Measurements from ENCODE around the gene SETDB2. TPM values are rescaled to one million over a fixed set of nuclear protein-coding genes. Genes with fewer than 3 reads are reported as not detected.

Gene SETDB2
- total and polyA plus RNA-seq, 5 experiments from 2014 or later, result 13.3 to 31.6 (median 14.7) TPM

DNA sequence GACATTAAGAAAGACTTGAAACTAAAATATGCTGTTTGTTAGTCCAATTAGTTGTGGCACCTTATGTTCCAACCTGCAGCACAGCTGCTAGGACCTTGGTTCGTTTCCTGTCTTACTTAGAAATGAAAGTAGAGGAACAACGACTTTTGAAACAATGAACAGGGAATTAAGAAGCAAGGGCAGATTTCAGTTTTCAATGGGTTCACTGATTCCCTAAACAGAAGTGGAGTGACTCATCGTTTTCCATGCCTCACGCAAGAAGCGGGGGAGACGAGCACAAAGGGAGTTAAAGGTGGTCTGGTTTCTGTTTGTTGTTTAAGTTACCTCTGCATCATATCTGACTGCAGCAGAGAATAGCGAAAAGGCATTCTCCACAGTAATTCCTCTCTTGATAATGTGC is 96.5 kb downstream of the SETDB2 start:
- DNase-seq (peak in 3 of 10 donors; percentile 12 to 26 (median 25)), ATAC-seq (peak; percentile 53 to 55)
- Mint-ChIP-seq H3K9me3 (no peaks in the 10 kb centered on the region), H3K4me3 (peak overlapping the region; percentile 76 to 92 (median 82)), H3K36me3 (peaks cover 0 to 56% (median 17%) of the 10 kb centered on the region in 3 donors), H3K27me3 (no peaks in the 10 kb centered on the region), H3K27ac (peak overlapping the region; percentile 75 to 99 (median 94)), H3K4me1 (peaks cover 11 to 28% (median 22%) of the 10 kb centered on the region in 4 donors)
- POLR2A ChIA-PET, result interaction anchor here (1.1 to 1.7 kb wide), 5 partner anchors 12 to 97 kb away, joined by 3 to 10 read pairs (median 5); partner anchors contain the start of genes CAB39L, PHF11, RCBTB1 and SETDB2

DNA sequence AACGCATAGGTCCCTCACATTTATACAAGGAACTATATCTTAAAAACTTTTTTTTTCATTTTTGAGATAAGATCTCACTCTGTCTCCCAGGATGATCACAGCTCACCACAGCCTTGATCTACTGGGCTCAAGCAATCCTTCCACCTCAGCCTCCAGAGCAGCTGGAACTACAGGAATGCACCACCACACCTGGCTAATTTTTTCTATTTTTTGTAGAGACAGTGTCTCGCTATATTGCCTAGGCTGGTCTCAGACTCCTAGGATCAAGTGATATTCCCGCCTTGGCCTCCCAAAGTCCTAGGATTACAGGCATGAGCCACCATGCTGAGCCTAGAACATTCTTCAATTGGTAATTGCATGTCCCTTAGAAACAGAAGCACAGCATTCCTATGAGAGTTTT is 99.6 kb downstream of the SETDB2 start:
- POLR2A ChIA-PET, result interaction anchor here (0.6 to 0.7 kb wide), 2 partner anchors 12 to 279 kb away, joined by 3 to 5 read pairs; no protein-coding TSS in a partner anchor
- Mint-ChIP-seq H3K27ac (peak overlapping the region in 2 of 10 donors; percentile 8 to 61), H3K36me3 (peaks cover 0 to 64% (median 19%) of the 10 kb centered on the region in 3 donors), H3K4me3 (no peak overlapping the region), H3K27me3 (no peaks in the 10 kb centered on the region), H3K9me3 (no peaks in the 10 kb centered on the region), H3K4me1 (peaks cover 9 to 24% (median 20%) of the 10 kb centered on the region in 4 donors)
- DNase-seq (no peak), ATAC-seq (no peak)

Other genes starting within 250 kb of the SETDB2 start
- not detected for gene MLNR, start 223.9 kb upstream of the SETDB2 start, total RNA-seq
- gene MLNR, start 223.9 kb upstream of the SETDB2 start, polyA plus RNA-seq, result not detected
- gene CDADC1, start 196.3 kb upstream of the SETDB2 start, total RNA-seq, result 10 to 100 TPM; 13.0 to 13.3 TPM
- 1 to 10 TPM; 7.8 to 8.9 (median 8.8) TPM for gene CDADC1, start 196.3 kb upstream of the SETDB2 start, polyA plus RNA-seq
- gene CAB39L, start 210 bp upstream of the SETDB2 start, total RNA-seq, result 1 to 10 TPM; 5.3 to 9.2 TPM
- gene CAB39L, start 210 bp upstream of the SETDB2 start, polyA plus RNA-seq, result 1 to 10 TPM; 4.3 to 5.2 (median 4.3) TPM
- 100 to 1,000 TPM; 121 to 132 TPM for gene PHF11, start 51.7 kb downstream of the SETDB2 start, total RNA-seq
- gene PHF11, start 51.7 kb downstream of the SETDB2 start, polyA plus RNA-seq, result 10 to 100 TPM; 75.9 to 88.3 (median 80.4) TPM
- 10 to 100 TPM; 23.4 to 27.0 TPM for gene RCBTB1, start 141.3 kb downstream of the SETDB2 start, total RNA-seq
- gene RCBTB1, start 141.3 kb downstream of the SETDB2 start, polyA plus RNA-seq, result 1 to 10 TPM; 6.7 to 8.4 (median 7.9) TPM
- 1 to 10 TPM; 1.7 TPM for gene ARL11, start 184.2 kb downstream of the SETDB2 start, total RNA-seq
- gene ARL11, start 184.2 kb downstream of the SETDB2 start, polyA plus RNA-seq, result under 1 TPM; 0.15 to 0.68 (median 0.16) TPM
- gene EBPL, start 247.2 kb downstream of the SETDB2 start, total RNA-seq, result 10 to 100 TPM; 27.0 to 31.2 TPM
- 10 to 100 TPM; 57.0 to 76.5 (median 63.3) TPM for gene EBPL, start 247.2 kb downstream of the SETDB2 start, polyA plus RNA-seq

All from naive thymus-derived CD8-positive, alpha-beta T cell (primary cell).